Small intestine (tissue), 7 donors: ENCODE data around the gene SCYGR1. TPM values are rescaled to one million over a fixed set of nuclear protein-coding genes. Genes with fewer than 3 reads are reported as not detected.

ENCODE experiments used
- DNase-seq, 2 donors: peaks; one replicate each; pipeline versions ENCODE4 v3.0.0 to v3.0.0-alpha.2; 2013
- FAIRE-seq: peaks from 2 replicates; lab custom pipeline; 2012; peaks lifted over from hg19 to GRCh38; lab: Jason Lieb, UNC
- H3K27ac ChIP-seq, 3 donors: one replicate each; pipeline ENCODE4 v1.5.1; 2013; ENCODE audit warnings: low read length in 2 of 3, mild to moderate bottlenecking in 2 of 3, control low read depth in 1 of 3, inconsistent platforms in 1 of 3, low read depth in 1 of 3, moderate library complexity in 1 of 3
- H3K27me3 ChIP-seq, 3 donors: one replicate each; pipeline ENCODE4 v1.6.1; 2013; ENCODE audit warnings: low read length in 3 of 3, inconsistent platforms in 1 of 3; ENCODE audit not compliant: control insufficient read depth in 3 of 3, insufficient read depth in 3 of 3
- H3K36me3 ChIP-seq, 3 donors: one replicate each; pipeline ENCODE4 v1.6.1; 2013; ENCODE audit warnings: low read length in 3 of 3, inconsistent platforms in 1 of 3, low read depth in 1 of 3, mild to moderate bottlenecking in 1 of 3, moderate library complexity in 1 of 3; ENCODE audit not compliant: control insufficient read depth in 3 of 3, insufficient read depth in 2 of 3
- H3K4me1 ChIP-seq, 3 donors: one replicate each; pipeline ENCODE4 v1.6.1; 2013; ENCODE audit warnings: low read length in 2 of 3, inconsistent platforms in 1 of 3, low read depth in 1 of 3, mild to moderate bottlenecking in 1 of 3, moderate library complexity in 1 of 3; ENCODE audit not compliant: control insufficient read depth in 3 of 3, insufficient read depth in 2 of 3
- H3K4me3 ChIP-seq, 3 donors: one replicate each; pipeline ENCODE4 v1.5.1; 2013; ENCODE audit warnings: low read length in 3 of 3, control low read depth in 1 of 3, inconsistent platforms in 1 of 3, low read depth in 1 of 3, mild to moderate bottlenecking in 1 of 3, moderate library complexity in 1 of 3
- H3K9me3 ChIP-seq, 2 donors: one replicate each; pipeline ENCODE4 v1.6.1; 2013; ENCODE audit warnings: low read depth in 1 of 2, low read length in 1 of 2; ENCODE audit not compliant: control insufficient read depth in 2 of 2, insufficient read depth in 1 of 2
- WGBS, 3 donors: extraction: QIAGEN DNeasy Blood & Tissue Kit; methylation state at CpG; one replicate each; pipeline ENCODE4 v1.1.7; 2013; 5-methylcytosine and 5-hydroxymethylcytosine counted together
- polyA plus RNA-seq, 4 donors: library from polyadenylated mRNA; stranded (reverse) in 3 of 4; unstranded in 1 of 4; fragments of 200-250 nt in 3 of 4; fragments of 120-200 nt in 1 of 4; gene quantifications; one replicate each; pipeline versions ENCODE4 v1.2.1 to v1.2.3, GENCODE V29; 2013
- donor health status: healthy with polysubstance abuse.
- donor health status: control.
- donor health status: control.
- donor health status: Bipolar disorder and iron deficiency.
- donor health status: healthy.

SCYGR1 gene
- polyA plus RNA-seq, 4 donors: not detected

- WGBS, 3 donors: 85 to 94% (median 93%) methylated on average over 16 of the region's 16 CpGs
- Histone ChIP-seq H3K9me3 (no peaks in the 10 kb centered on the region), H3K4me1 (peaks cover 0 to 20% (median 11%) of the 10 kb centered on the region in 3 donors), H3K27ac (no peak overlapping the region), H3K27me3 (no peaks in the 10 kb centered on the region), H3K36me3 (no peaks in the 10 kb centered on the region), H3K4me3 (no peak overlapping the region)
- DNase-seq (no peak), FAIRE-seq (no peak)
Observed at GRCh38 chr2:227407591-227408151, 19.9 kb upstream of the SCYGR1 start.

DNA sequence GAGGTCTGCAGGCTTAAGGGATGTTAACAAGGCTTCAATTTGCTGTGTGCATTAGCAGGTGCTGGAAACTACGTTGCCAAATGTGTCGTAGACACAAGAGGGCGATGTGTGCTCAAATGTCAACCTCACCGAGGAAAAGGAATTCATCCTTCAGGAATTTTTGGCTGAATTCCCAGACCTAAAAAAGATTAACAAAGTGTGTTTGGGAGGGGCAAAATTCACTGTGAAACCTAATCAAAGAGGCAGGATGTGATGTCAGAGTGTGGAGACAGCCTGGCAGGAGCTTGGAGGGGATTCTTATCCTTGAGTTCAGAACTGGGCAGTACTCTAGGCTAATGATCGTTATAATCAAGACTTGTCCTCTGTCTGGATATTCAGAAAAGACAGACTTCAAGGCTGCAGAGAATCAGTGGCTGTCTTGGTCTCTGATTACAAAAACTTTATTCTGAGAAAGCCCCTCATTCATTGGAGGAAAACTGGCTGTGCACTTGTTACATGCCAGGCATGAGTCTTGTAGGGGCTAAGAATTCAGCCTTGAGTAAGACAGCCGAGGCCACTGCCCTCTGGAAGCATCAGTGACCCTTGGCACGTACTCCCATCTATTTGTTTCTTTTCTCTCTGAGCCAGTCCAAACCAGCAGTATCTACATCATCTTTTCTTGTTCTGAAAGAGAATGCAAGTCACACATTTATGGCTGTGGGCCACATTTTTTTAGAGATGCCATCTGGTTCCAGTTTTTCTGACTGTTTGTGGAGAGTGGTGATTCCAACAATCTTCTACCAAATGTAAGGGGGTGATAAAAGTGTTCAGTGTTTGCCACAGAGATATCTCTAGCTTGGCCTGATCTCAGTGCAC is 18.7 kb upstream of the SCYGR1 start:
- H3K27ac ChIP-seq: peak overlapping the region in 2 of 3 donors; percentile 50 to 82
- H3K4me3 ChIP-seq: peak overlapping the region in 1 of 3 donors; percentile 0
- no peaks in the 10 kb centered on the region for H3K36me3 ChIP-seq
- WGBS, 3 donors: 5 to 11% (median 10%) methylated on average over 7 of the region's 7 CpGs
- FAIRE-seq (no peak), DNase-seq (peak; percentile 93 to 96)
- peaks cover 0 to 28% (median 12%) of the 10 kb centered on the region in 3 donors for H3K4me1 ChIP-seq
- H3K27me3 ChIP-seq: no peaks in the 10 kb centered on the region
- no peaks in the 10 kb centered on the region for H3K9me3 ChIP-seq

GRCh38 chr2:227404585-227405271 is 17.0 kb upstream of the SCYGR1 start:
- no peaks in the 10 kb centered on the region for H3K36me3 ChIP-seq
- peak overlapping the region in 1 of 3 donors; percentile 38 for H3K27ac ChIP-seq
- H3K27me3 ChIP-seq: no peaks in the 10 kb centered on the region
- no peaks in the 10 kb centered on the region for H3K9me3 ChIP-seq
- WGBS, 3 donors: 46 to 64% (median 58%) methylated on average over 4 of the region's 4 CpGs
- peaks cover 0 to 37% (median 17%) of the 10 kb centered on the region in 3 donors for H3K4me1 ChIP-seq
- peak; percentile 26 to 58 for DNase-seq
- no peak for FAIRE-seq
- no peak overlapping the region for H3K4me3 ChIP-seq

- H3K27ac ChIP-seq: no peak overlapping the region
- peaks cover 0 to 51% (median 19%) of the 10 kb centered on the region in 3 donors for H3K4me1 ChIP-seq
- H3K36me3 ChIP-seq: no peaks in the 10 kb centered on the region
- H3K4me3 ChIP-seq: no peak overlapping the region
- FAIRE-seq: no peak
- no peak for DNase-seq
- 48 to 52% (median 50%) methylated on average over 4 of the region's 4 CpGs for WGBS, 3 donors
- no peaks in the 10 kb centered on the region for H3K27me3 ChIP-seq
- H3K9me3 ChIP-seq: no peaks in the 10 kb centered on the region
Observed at GRCh38 chr2:227402959-227403358, 15.2 kb upstream of the SCYGR1 start.

DNA sequence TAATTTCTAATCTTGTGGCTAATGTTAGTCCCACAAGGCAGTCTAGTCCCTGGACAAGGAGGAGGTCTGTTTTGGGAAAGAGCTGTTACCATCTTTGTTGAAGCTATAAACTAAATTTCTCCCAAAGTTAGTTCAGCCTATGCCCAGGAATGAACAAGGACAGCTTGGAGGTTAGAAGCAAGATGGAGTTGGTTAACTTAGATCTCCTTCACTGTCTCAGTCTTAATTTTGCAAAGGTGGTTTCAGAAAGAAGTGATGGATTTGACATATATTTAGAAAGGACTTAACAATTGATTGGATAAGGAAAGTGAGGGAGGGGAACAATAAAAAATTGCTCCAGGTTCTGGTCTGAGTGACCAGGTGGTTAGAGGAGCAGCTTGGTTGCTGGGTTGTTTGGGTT is 14.6 kb upstream of the SCYGR1 start:
- Histone ChIP-seq H3K4me1 (peaks cover 0 to 56% (median 19%) of the 10 kb centered on the region in 3 donors), H3K27ac (peak overlapping the region in 1 of 3 donors; percentile 89), H3K27me3 (no peaks in the 10 kb centered on the region), H3K36me3 (no peaks in the 10 kb centered on the region), H3K9me3 (no peaks in the 10 kb centered on the region), H3K4me3 (no peak overlapping the region)
- DNase-seq (no peak), FAIRE-seq (no peak)

DNA sequence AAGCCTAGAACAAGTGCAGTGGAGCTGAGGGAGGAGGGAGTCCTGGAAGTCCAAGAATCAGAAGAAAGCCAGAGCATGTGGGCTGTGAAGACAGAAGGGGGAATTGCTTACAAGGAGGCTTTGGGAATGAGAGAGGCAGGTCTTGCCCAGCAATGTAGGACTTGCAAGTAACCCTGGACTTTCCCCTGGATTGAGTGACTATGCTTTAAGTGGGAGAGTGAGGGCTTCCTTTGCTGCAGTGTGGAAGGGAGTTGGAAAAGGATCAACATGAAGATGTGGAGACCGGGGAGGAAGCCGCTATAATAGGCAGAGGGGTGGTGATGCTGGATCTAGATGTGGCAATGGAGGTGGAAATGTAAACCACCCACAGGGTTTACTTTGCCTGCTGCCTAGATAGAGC is 13.8 kb upstream of the SCYGR1 start:
- H3K9me3 ChIP-seq: no peaks in the 10 kb centered on the region
- peaks cover 0 to 51% (median 19%) of the 10 kb centered on the region in 3 donors for H3K4me1 ChIP-seq
- H3K27ac ChIP-seq: peak overlapping the region in 2 of 3 donors; percentile 32 to 89
- WGBS, 3 donors: 13 to 36% (median 18%) methylated on average over 2 of the region's 2 CpGs
- FAIRE-seq (no peak), DNase-seq (peak; percentile 59 to 63)
- H3K27me3 ChIP-seq: no peaks in the 10 kb centered on the region
- no peak overlapping the region for H3K4me3 ChIP-seq
- H3K36me3 ChIP-seq: no peaks in the 10 kb centered on the region

DNA sequence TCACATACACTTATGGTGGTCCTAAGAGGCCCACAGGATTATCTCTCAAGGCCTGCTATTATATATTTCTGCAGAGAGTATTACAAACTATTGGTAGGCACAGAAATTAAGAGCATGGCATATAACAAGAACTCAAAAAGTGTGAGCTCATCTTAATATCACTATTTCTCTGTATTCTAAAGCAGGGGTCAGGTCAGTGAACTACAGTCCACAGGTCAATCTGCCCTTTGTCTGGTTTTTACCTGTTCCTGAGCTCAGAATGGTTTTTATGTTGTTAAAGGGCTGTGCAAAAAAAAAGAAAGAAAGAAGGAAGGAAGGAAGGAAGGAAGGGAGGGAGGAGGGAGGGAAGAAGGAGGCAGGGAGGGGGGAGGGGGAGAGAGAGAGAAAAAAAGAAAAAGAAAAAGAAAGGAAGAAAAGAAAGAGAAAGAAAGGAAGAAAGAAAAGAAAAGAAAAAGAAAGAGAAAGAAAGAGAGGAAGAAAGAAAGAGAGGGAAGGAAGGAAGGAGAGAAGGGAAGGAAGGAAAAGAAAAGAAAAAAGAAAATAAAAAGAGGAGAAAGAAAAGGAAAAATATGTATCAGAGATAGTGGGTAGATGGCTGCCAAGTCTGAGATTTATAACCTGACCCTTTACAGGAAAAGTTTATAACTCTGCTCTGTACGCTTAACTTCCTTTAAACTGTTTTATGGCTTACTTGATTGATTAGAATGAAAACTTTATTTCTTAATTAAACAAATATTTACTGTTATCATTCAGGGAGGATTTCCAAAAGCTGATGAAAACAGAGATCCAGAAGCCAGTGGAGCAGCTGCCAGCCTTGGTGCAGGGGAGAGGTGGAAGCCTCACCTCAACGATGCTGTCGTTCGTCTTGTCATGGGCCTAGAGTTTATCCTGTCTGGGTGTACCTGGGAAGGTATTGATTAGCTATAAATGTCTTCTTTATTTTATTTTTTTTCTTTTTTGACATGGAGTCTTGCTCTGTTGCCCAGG is 11.2 kb upstream of the SCYGR1 start:
- peak; percentile 68 to 71 for DNase-seq
- 10 to 63% (median 24%) methylated on average over 4 of the region's 4 CpGs for WGBS, 3 donors
- FAIRE-seq: no peak
- Histone ChIP-seq H3K36me3 (no peaks in the 10 kb centered on the region), H3K27ac (peak overlapping the region; percentile 20 to 89 (median 68)), H3K4me3 (no peak overlapping the region), H3K27me3 (no peaks in the 10 kb centered on the region), H3K4me1 (peaks cover 4 to 40% (median 11%) of the 10 kb centered on the region in 3 donors), H3K9me3 (no peaks in the 10 kb centered on the region)
